Epithelial cell of proximal tubule (primary cell): ENCODE measurements around the gene FXYD2. TPM values are rescaled to one million over a fixed set of nuclear protein-coding genes. Genes with fewer than 3 reads are reported as not detected.

Experiments used
- DNase-seq: peaks from one replicate; pipeline ENCODE4 v3.0.0-alpha.2; 2011; ENCODE audit warnings: low read depth
- H3K4me3 ChIP-seq: 2 replicates; pipeline ENCODE4 v1.5.1; 2011; ENCODE audit warnings: low read depth, mild to moderate bottlenecking, low read length
- CTCF ChIP-seq: conservative IDR thresholded peaks from 2 replicates; pipeline ENCODE4 v1.5.1; 2012; ENCODE audit warnings: low read depth, mild to moderate bottlenecking, low read length
- total RNA-seq: library from RNA; depleted of rRNA; stranded (reverse); fragments of >200 nt; gene quantifications from 2 replicates; pipeline ENCODE4 v1.2.3, GENCODE V29; 2015

Gene FXYD2
- total RNA-seq, 1 donor from 2014 or later: 286 TPM

- no peak for DNase-seq
Measured at GRCh38 chr11:117830674-117831351, 6.3 kb upstream of the FXYD2 start.

GRCh38 chr11:117830072-117830471, 5.5 kb upstream of the FXYD2 start:
- TF ChIP-seq CTCF: no peak
- no peak for DNase-seq

More at GRCh38 chr11:117830674-117831351, 6.3 kb upstream of the FXYD2 start:
- H3K4me3 ChIP-seq: no peak overlapping the region
- TF ChIP-seq CTCF: no peak

GRCh38 chr11:117829369-117829725, 4.8 kb upstream of the FXYD2 start:
- H3K4me3 ChIP-seq: no peak overlapping the region
- DNase-seq: no peak
- no peak for TF ChIP-seq CTCF

More at GRCh38 chr11:117830072-117830471, 5.5 kb upstream of the FXYD2 start:
- no peak overlapping the region for H3K4me3 ChIP-seq

- DNase-seq: no peak
- no peak for TF ChIP-seq CTCF
- peak overlapping the region; percentile 92 for H3K4me3 ChIP-seq
Measured at GRCh38 chr11:117828611-117829368, 4.2 kb upstream of the FXYD2 start.

GRCh38 chr11:117827521-117828511, 3.3 kb upstream of the FXYD2 start:
- TF ChIP-seq CTCF: no peak
- H3K4me3 ChIP-seq: peak overlapping the region; percentile 92
- no peak for DNase-seq

GRCh38 chr11:117826832-117827231, 2.3 kb upstream of the FXYD2 start:
- TF ChIP-seq CTCF: no peak
- peak overlapping the region; percentile 92 for H3K4me3 ChIP-seq
- no peak for DNase-seq
